NCI-H187 treated with DMSO at 0.1 percent for 48 hours (cell line): ENCODE results near the gene NUP98.
"Not testable (repeated sequence)": the region's sequence is repeated elsewhere in the genome, so short reads cannot be mapped to it uniquely, and the experiment has no call there.

Experiments used
- DNase-seq: peaks from one replicate; lab custom pipeline; 2025; lab: John Stamatoyannopoulos, UW

The NUP98 gene

DNA sequence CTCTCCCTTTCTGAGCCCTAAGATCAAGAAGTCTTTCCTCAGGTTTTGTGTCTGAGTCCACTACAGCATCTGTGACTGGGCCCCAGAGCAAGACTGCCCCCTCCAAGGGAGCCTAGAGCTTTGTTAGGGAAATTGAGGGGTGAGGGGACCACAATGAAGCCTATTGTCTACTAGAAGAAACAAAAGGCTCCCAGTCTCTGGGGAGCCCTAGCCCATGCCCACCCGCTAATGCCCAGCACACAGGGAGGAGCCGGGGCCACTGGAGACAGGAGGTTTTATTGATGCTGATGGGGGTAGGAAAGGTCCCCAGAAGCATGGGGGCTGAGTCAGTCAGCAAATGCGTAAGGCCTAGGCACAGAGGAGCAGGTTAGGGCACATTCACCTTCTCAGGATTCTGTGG is 29.4 kb upstream of the NUP98 start:
- no peak for DNase-seq

- DNase-seq = no peak
These were observed 28.3 kb upstream of the NUP98 start for GRCh38 chr11:3825473-3826154.

DNA sequence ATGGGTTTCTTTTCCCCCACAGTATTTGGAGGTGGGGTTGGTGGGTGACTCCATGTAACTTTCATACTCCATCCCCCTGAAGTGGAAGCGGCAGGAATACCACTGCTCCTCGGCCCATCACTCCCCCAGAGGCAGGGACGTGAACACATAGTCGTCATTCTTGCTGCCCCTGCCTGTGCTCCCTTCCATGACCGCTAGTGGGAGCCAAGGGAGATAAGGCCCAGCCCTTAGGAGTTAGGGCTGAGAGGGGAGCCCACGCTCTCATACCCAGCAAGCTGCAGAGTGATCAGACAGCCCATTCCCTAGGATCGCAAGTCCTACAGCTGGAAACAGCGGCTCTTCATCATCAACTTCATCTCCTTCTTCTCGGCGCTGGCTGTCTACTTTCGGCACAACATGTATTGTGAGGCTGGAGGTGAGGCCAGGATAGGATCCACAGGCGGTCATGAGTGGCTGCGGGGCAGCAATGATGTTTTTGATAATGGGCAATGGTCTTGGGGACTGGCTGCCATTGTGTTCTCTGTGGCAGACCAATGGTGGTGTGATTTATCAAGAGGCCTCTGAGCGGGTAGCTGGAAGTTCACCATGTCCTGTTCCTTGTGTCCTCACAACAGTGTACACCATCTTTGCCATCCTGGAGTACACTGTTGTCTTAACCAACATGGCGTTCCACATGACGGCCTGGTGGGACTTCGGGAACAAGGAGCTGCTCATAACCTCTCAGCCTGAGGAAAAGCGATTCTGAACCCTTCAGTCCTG is 27.5 kb upstream of the NUP98 start:
- no peak for DNase-seq

DNA sequence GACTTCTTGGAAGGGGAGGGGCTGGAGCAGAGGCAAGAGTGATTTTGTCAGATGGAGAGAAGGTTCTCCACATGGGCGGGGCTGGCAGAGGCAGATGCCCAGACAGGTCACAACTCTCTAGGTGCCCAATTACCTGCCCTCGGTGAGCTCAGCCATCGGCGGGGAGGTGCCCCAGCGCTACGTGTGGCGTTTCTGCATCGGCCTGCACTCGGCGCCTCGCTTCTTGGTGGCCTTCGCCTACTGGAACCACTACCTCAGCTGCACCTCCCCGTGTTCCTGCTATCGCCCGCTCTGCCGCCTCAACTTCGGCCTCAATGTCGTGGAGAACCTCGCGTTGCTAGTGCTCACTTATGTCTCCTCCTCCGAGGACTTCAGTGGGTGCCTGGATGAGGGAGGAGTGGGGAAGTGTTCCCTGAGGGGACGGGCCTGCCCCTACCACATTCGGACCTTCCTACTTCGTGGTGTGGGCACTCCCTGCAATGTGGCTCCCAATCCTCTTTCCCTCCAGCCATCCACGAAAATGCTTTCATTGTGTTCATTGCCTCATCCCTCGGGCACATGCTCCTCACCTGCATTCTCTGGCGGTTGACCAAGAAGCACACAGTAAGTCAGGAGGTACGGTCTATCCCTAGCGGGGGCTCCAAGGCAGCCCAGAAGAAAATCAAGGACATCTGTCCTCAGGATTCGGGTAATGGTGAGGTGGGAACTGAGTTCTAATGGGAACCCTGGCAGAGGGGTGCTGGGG is 26.6 kb upstream of the NUP98 start:
- no peak for DNase-seq

GRCh38 chr11:3823303-3823702 is 25.9 kb upstream of the NUP98 start:
- DNase-seq = no peak

- DNase-seq = no peak
These were observed 25.0 kb upstream of the NUP98 start for GRCh38 chr11:3822312-3822711.

DNA sequence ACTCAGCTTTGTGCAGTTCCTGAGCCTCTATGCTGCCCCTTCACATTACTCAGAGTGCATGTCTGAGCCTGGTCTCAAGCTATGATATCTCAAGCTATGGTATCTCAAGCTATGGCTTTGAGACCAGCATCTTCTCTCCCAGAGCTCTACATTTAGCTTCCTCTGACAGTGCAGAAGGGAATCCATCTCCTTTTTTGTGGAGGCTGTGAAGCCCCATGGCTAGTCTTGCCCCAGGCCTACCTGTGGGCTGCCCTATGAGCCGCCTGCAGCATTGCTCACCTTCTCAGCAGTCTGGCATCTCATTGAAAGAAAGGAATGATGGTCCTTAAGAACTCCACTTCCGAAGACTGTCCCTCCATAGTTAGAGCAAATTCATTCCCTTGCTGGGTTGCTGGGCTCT is 23.6 kb upstream of the NUP98 start:
- no peak for DNase-seq

- no peak for DNase-seq
These were observed 19.9 kb upstream of the NUP98 start for GRCh38 chr11:3817181-3817800.

GRCh38 chr11:3816673-3817072 is 19.3 kb upstream of the NUP98 start:
- no peak for DNase-seq

- DNase-seq = no peak
These were observed 18.5 kb upstream of the NUP98 start for GRCh38 chr11:3815845-3816244.

DNA sequence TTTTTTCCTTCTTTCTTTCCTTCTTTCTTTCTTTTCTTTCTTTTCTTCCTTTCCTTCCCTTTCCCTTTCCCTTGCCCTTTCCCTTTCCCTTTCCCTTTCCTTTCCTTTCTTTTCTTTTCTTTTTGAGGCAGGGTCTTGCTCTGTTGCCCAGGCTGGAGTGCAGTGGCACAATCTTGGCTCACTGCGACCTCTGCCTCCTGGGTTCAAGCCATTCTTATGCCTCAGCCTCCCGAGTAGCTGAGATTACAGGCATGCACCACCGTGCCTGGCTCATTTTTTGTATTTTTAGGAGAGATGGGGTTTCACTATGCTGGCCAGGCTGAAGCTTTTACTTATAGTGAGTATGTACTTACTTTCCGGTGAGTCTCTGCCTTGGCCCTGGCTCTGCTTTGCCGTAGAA is 17.5 kb upstream of the NUP98 start:
- DNase-seq = not testable (repeated sequence)

- no peak for DNase-seq
These were observed 13.6 kb upstream of the NUP98 start for GRCh38 chr11:3810951-3811350.

DNA sequence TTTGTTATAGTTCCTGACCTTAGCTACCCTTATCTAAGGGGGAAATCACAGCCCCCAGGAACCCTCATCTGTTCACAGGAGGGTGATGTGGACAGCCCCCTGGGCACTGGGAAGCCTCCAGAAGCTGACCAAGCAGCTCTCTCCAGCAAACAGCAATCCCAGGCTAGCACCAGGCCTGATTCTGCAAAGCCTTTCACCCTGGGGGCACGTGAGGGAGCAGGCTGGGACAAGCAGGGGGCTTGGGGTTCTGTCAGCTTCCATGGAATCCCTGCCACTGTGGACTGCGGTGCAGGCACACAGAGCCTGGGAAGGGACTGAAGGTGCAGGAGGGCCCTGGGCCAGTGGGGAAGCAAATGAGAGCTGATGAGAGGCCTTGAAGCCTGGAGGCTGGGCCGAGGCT is 13.1 kb upstream of the NUP98 start:
- no peak for DNase-seq

DNA sequence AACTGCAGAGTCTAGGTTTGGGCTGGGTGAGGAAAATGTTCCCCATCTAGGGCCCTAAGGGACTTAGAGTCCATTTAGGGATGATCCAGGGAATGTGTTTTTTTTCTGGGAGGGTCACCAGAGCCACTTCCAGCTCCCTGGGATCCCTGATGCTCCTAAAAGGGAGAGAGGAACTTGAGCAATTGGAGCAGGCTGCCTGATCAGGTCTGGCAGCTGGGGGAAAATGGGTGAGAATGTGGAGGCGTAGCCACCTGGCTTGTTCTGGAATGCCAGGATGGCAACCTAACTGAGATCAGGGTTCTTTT is 12.2 kb upstream of the NUP98 start:
- DNase-seq = no peak

DNA sequence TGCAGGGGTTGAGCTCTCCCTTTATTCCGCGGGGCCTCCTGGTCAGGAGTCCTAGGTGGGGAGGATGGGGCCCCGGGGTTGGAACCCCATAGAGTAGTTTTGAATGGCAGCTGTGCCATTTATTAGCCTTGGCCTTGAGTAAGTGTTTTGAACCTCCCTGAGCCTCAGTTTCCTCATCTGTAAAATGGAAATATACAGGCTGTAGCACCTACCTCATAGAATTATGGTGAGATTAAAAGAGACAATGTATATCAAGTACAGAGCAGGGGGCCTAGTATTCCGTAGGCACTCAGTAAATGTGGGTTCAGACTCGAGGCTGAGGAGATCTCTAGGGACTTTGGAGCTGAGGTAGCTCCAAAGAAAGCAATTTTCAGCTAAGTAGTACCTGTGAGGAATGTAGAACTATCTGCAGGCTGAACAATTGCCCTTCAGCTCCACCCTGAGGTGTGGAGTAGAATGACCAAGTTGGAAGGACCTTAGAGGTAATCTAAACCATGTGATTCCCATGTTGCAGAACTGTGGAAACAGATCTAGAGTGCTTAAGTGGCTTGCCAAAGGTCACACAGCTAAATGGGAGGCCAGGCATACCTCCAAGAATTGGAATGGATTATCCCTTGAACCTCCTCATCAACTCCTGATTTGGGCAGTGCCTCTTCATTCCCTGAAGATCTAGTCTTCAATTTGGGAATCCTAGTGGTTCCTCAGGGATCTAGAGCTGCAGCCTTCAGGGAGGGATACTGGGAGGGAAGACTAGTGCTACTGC is 11.7 kb upstream of the NUP98 start:
- no peak for DNase-seq

- no peak for DNase-seq
These were observed 10.8 kb upstream of the NUP98 start, which contains the start of gene PGAP2 for GRCh38 chr11:3807909-3808860. Gene PGAP2, plus strand, starts transcription at chr11:3808560. Its CDS starts 2,700 bp downstream, at chr11:3811260.

DNA sequence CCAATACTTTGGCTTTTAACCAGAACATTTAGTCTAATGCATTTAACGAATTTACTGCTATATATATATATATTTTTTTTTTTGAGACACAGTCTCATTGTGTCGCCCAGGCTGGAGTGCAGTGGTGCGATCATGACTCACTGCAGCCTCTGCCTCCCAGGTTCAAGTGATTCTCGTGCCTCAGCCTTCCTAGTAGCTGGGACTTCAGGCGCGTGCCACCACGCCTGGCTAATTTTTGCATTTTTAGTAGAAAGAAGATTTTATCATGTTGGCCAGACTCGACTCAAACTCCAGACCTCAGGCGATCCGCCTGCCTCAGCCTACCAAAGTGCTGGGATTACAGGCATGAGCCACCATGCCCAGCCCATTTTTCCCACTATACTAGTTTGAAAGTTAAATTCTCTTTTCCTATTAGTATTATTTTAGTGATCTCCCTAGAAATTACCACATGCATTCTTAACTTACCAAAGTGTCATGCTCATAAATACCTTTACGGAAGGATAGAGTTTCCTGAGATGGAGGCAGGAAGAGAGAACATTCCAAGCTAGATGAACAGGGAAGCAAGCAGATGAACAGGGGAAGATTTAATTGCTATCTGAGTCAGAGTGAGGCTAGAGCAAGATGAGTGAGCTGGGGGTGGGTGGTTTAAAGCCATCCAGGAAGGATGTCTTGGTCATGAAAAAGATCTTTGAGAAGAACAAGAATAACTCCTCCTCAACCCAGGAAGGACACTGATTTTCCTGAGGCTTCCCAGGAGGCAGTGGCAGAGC is 6.6 kb upstream of the NUP98 start:
- DNase-seq = no peak

DNA sequence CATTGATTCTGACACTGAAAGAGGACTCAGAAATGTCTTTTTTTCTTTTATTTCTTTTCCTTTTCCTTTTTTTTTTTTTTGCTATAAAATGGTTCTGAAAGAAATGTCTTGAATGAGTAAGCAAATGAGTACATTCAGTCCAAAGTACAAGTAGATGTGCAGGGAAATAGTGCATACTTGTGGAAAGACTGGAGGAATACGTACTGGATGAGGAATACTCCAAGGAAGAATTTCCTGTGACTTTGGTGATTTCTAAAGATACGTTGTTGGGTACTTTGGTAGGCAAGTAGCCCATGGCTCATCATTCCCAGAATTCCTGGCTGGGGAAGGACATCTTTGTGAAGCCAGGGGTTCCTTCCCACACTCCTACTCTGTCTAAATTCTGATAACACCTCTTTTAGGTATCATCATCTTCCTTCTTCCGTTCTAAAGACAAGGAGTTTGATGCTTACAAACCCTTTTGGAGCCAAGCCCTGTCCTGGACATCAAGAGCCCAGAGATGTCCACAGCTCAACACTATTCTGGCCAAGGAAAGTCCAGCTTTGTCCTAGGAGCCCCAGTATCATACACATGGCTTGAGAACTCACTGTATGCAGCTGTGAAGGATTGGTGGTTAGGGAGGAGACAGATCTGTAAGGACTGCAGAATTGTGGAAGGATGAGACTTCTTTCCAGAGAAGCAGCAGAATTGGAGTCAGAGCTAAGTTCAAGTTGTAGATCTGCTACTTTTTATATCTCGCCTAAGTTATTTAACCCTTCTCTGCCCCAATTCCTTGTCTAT is 4.8 kb upstream of the NUP98 start:
- DNase-seq = no peak

DNA sequence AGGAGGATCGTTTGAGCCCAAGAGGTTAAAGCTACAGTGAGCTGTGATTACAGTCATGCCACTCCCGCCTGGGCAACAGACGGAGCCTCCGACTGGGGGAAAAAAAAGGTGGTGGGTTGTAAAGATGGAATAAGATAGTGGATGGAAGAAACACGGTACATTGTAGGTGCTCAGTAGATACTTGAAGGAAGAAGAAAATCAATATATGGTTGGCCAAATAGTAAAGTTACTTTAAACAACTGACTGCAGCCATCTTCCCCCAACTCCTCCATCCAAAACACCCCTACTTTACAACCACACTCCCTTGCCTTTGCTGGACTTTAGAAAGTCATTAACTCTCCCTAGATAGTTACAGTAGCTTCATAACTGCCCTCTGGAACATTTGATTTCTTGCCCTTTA is 2.5 kb upstream of the NUP98 start:
- DNase-seq = no peak
